ENCODE results near the gene FOXN4.

- TF ChIP-seq, protein P1, sequence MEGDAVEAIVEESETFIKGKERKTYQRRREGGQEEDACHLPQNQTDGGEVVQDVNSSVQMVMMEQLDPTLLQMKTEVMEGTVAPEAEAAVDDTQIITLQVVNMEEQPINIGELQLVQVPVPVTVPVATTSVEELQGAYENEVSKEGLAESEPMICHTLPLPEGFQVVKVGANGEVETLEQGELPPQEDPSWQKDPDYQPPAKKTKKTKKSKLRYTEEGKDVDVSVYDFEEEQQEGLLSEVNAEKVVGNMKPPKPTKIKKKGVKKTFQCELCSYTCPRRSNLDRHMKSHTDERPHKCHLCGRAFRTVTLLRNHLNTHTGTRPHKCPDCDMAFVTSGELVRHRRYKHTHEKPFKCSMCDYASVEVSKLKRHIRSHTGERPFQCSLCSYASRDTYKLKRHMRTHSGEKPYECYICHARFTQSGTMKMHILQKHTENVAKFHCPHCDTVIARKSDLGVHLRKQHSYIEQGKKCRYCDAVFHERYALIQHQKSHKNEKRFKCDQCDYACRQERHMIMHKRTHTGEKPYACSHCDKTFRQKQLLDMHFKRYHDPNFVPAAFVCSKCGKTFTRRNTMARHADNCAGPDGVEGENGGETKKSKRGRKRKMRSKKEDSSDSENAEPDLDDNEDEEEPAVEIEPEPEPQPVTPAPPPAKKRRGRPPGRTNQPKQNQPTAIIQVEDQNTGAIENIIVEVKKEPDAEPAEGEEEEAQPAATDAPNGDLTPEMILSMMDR (IDR thresholded peaks at IDR 0.05; ENCODE audit: borderline replicate concordance, extremely low read depth, low read length, poor library complexity, severe bottlenecking): no peak
- TF ChIP-seq EZH2 (IDR thresholded peaks at IDR 0.05; ENCODE audit: borderline replicate concordance, low read depth, low read length, severe bottlenecking): no peak
Measured at GRCh38 chr12:109264943-109265650, 44.0 kb downstream of the FOXN4 start.
